GM12865 (cell line): Measurements from ENCODE around the gene FHL3.

ENCODE experiments used
- DNase-seq: peaks from one replicate; pipeline ENCODE4 v3.0.0; 2010; ENCODE audit warnings: low read depth
- H3K4me3 ChIP-seq: 2 replicates; pipeline ENCODE4 v1.5.1; 2011; ENCODE audit warnings: mild to moderate bottlenecking, low read depth, low read length, control low read depth
- CTCF ChIP-seq: IDR thresholded peaks from 2 replicates; pipeline ENCODE4 v1.5.1; 2011; ENCODE audit warnings: low read length, control low read depth, low read depth, inconsistent platforms; ENCODE audit not compliant: insufficient read depth; ENCODE audit errors: missing control alignments

Gene FHL3

GRCh38 chr1:37951041-37951782, 54.1 kb downstream of the FHL3 start:
- TF ChIP-seq CTCF = no peak
- DNase-seq = no peak
- no peak overlapping the region for H3K4me3 ChIP-seq

GRCh38 chr1:37949524-37950152, 55.7 kb downstream of the FHL3 start:
- H3K4me3 ChIP-seq = no peak overlapping the region
- DNase-seq = no peak
- no peak for TF ChIP-seq CTCF

GRCh38 chr1:37948841-37949240, 56.5 kb downstream of the FHL3 start:
- TF ChIP-seq CTCF = no peak
- DNase-seq = peak; percentile 24
- no peak overlapping the region for H3K4me3 ChIP-seq

- peak; percentile 25 for DNase-seq
- TF ChIP-seq CTCF = no peak
- no peak overlapping the region; the same call in 1 of the 2 replicates for H3K4me3 ChIP-seq
Measured at GRCh38 chr1:37948166-37948565, 57.1 kb downstream of the FHL3 start.

GRCh38 chr1:37947364-37947763, 58.0 kb downstream of the FHL3 start:
- H3K4me3 ChIP-seq = peak overlapping the region; percentile 86
- no peak for TF ChIP-seq CTCF
- peak; percentile 83 for DNase-seq
